GM03348 (cell line): ENCODE data around the gene ATP6V0B.

Experiments
- DNase-seq: peaks from one replicate; pipeline ENCODE4 v3.0.0; 2012; ENCODE audit warnings: low spot score

The ATP6V0B gene

DNA sequence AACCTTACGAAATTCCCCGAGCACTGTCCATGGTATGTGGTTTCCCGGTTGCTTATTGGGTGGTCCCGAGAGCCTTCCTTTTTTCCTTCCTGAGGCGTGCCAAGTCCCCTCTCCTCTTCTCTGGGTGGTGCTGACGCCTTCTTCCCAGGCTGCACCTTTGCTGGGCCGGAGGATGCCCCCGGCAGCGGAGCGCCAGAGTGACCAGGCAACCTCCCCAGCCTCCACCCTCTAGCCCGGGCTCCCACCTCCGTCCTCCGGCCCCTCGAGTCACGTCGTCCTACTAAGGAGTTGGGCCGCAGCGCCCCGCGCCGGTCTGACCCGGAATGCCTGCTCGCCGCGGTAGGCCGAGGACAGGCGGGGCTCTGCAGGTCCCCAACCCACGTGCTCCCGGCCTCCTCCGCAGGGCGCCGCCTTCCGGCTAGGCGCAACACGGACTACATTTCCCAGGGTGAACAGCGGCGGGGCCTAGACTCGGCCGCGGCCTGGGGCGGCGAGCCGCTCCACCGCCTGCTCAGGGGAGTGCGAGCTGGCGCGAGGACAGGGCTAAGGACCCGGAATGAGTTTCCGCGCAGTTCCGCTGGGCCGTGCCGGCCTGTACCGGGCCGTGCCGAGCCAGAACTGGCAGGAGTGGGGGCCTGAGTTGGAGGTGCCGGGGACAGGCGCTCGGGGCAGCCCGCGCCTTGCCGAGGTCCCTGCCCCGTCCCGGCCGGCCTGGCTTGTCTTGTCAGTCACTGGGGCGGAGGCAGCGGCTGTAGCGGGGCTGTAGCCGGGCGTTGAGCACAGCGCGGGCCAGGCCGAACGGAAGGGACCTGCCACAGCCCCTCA, 28.3 kb upstream of the ATP6V0B start, which contains the start of gene IPO13:
Gene IPO13, plus strand, starts transcription at position 715 of the 825 bp plus-strand sequence. CDS start 651 bp downstream, outside the sequence.
- peak; percentile 98 for DNase-seq

- peak; percentile 12 for DNase-seq
Observed at GRCh38 chr1:43947061-43947873, 27.5 kb upstream of the ATP6V0B start.

- DNase-seq, result peak; percentile 33
Observed at GRCh38 chr1:43947874-43948437, 26.8 kb upstream of the ATP6V0B start.

- DNase-seq, result no peak
Observed at GRCh38 chr1:43949678-43950077, 25.1 kb upstream of the ATP6V0B start.

GRCh38 chr1:43951021-43951985, 23.5 kb upstream of the ATP6V0B start:
- peak; percentile 22 for DNase-seq

DNA sequence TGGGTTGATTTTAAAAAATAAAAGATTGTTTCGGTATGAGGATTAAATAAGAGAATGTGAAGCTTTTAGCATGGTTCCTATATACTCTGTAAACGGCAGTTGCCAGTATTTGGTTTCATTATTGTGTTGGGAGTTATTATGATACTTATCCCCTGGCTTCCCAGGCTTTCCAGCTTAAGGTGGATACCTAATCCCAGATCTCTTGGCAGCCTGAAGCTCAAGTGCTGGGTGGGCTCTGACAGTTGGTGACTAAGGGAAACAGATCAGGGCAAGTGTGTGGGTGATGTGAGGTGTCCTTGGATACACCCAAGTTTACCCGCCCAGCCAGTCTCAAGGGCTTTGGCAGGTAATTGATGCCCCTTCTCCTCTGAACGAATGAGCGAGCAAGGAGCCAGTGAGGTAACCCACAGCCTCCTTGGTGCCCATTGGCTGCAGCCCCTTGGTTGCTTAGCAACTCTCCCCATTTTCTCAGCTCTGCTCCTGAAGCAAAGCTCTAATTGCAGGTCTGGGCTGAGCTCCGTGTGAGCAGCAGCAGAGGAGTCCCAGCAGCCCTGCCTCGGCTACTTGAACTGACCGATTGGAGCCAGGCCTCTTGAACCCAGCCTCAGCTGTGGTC, 21.9 kb upstream of the ATP6V0B start:
- no peak for DNase-seq

DNA sequence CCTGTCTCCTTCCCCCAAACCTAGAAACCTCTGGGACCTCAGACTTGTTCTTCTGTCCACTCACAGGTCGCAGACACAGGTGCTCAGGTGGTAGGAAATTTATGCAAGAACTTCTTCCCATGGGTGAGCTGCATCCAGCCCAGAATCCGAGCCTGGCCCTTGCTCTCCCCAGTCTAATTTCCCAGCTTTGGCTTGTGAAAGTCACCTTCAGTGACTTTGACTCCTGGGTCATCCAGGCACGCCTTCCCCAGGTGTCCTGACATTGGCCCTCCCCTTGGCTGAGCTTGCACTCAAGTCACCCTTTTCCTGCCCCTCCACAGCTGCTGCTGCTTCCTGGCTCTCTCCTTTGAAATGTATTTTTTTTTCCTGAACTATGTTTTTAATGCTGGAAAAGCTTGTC, 21.4 kb upstream of the ATP6V0B start:
- no peak for DNase-seq

DNA sequence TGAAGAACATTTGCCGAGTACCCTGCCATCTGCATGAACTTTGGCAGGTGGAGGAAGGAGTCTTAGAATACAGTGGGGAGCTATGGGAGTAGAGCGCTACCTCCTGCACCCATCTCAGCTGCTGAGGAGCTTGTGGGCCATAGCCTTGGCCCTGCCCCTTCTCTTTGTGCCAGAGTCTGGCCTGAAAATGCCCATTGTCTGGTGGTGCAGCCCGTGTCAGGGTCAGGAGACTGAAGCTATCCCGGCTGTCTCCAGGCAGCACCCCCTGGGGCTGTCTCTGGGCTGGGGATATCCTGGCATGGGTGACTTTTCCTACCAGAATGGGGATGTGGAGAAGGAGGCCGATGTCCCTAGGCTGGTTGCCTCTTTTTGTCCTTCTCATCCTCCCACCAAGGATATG, 20.7 kb upstream of the ATP6V0B start:
- no peak for DNase-seq

GRCh38 chr1:43956234-43956633, 18.5 kb upstream of the ATP6V0B start:
- no peak for DNase-seq

GRCh38 chr1:43957407-43958040, 17.2 kb upstream of the ATP6V0B start:
- DNase-seq, result no peak

DNA sequence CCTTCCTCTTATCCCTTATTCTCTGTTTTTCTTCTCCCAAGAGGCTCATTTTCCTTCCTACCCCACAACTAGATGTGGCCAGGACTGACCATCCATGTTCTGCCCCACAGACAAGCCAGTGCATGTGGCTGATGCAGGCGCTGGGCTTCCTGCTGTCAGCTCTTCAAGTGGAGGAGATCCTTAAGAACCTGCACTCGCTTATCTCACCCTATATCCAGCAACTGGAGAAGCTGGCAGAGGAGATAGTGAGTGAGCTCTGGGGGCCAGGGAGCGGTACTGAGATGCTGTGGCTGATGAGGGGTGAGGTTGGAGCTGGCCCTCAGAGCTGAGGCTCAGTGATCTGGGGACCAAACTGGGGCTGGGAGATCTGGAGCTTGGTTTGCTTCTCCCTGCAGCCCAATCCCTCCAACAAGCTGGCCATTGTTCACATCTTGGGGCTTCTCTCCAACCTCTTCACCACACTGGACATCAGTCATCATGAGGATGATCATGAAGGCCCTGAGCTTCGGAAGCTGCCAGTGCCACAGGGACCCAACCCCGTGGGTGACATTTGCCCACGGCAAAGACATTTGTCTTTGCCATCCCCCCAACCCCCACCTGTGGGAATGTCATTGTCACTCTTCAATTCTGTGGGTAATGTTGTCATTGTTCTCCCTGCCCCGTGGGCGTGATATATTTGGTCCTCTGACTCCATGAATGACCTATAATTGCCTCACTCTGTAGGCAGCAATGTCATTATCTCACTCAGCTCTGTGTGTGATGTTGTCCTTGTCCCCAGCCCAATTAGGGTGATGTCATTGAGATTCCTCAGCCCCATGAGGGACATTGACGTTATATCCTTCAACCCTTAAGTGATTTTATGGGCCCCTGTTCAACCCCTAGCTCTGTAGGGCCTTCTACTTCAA, 16.2 kb upstream of the ATP6V0B start:
- no peak for DNase-seq

- no peak for DNase-seq
Observed at GRCh38 chr1:43960798-43961197, 14.0 kb upstream of the ATP6V0B start.

DNA sequence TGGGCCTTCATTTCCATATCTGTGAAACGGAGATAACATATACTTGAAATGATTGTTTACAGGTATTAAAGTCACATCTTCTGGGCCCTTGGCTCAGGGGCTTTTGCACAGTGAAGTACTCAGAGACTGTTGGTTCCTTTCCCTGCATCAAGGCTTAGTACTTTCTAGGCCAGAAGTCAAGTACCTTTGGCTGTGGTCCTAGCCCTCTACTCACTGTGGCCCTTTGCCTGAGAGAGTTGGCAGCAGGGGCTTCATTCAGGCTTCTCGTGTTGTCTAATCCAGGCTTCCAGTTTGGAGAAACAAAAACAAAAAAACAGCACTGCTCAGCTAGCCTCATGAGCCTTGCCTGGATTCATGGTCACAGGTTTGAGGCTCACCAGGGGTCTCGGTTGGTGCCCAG, 13.1 kb upstream of the ATP6V0B start:
- DNase-seq, result no peak

DNA sequence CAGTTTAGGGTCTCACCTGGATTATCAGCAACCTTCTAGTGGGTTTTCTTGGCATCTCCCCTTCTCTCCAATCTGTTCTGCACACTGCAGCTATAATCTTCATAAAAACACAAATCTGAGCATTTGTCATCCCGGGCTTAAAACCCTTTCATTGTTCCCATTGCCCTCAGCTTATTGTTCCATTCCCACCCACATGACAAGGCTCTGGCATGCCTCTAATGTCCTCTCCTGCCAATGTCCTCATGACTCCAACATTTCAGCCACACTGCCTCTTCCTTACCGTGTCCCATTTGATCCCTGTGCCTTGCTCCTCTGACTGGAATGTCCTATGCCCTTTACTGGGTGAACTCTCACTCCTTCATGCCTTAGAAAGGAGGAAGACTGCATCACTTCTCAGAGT, 12.4 kb upstream of the ATP6V0B start:
- no peak for DNase-seq

DNA sequence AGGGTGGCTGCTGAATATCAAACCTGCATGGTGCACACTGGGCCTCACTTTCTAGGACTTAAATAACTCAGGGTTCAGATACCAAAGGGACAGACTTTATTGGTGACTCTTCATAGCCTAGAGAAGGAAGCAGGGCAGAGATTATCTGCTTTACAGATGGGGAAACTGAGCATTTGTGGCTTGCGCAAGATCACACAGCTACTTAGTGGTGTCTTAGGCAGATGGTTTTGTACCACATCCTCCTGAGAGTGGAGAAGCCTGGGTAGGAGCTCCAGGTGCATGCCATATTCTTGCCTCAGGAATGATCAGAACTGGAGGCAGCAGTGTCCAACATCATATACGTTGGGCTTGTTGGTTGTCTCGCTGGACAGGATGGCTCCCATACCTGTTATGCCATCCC, 11.8 kb upstream of the ATP6V0B start:
- DNase-seq, result no peak

- DNase-seq, result no peak
Observed at GRCh38 chr1:43963890-43964289, 10.9 kb upstream of the ATP6V0B start.

GRCh38 chr1:43965316-43965715, 9.4 kb upstream of the ATP6V0B start:
- DNase-seq, result no peak

GRCh38 chr1:43968348-43968948, 6.3 kb upstream of the ATP6V0B start:
- DNase-seq, result peak; percentile 36

- no peak for DNase-seq
Observed at GRCh38 chr1:43969416-43969745, 5.4 kb upstream of the ATP6V0B start.
